ENCODE measurements around the gene ST6GALNAC6. TPM values are rescaled to one million over a fixed set of nuclear protein-coding genes. Genes with fewer than 3 reads are reported as not detected.
A peak's percentile ranks its signal among the peaks of the same experiment; 100 is the strongest.
"Not testable (repeated sequence)": the region's sequence is repeated elsewhere in the genome, so short reads cannot be mapped to it uniquely, and the experiment has no call there.

Gene ST6GALNAC6
- total RNA-seq, 1 experiment from 2014 or later, result 14.8 TPM

GRCh38 chr9:127893392-127893791, 6.0 kb downstream of the ST6GALNAC6 start:
- DNase-seq (ENCODE audit: low spot score), result no peak

GRCh38 chr9:127892831-127893230, 6.6 kb downstream of the ST6GALNAC6 start:
- DNase-seq (ENCODE audit: low spot score), result no peak

GRCh38 chr9:127890053-127890452, 9.3 kb downstream of the ST6GALNAC6 start:
- no peak for DNase-seq (ENCODE audit: low spot score)

- no peak for DNase-seq (ENCODE audit: low spot score)
These were observed 11.6 kb downstream of the ST6GALNAC6 start for GRCh38 chr9:127887792-127888191.

- no peak for DNase-seq (ENCODE audit: low spot score)
These were observed 12.9 kb downstream of the ST6GALNAC6 start for GRCh38 chr9:127886401-127886972.

GRCh38 chr9:127885508-127886281, 13.7 kb downstream of the ST6GALNAC6 start:
- DNase-seq (ENCODE audit: low spot score), result no peak

- no peak for DNase-seq (ENCODE audit: low spot score)
These were observed 14.4 kb downstream of the ST6GALNAC6 start for GRCh38 chr9:127884976-127885490.

GRCh38 chr9:127884427-127884911, 14.9 kb downstream of the ST6GALNAC6 start:
- peak; percentile 68 for DNase-seq (ENCODE audit: low spot score)

GRCh38 chr9:127883959-127884358, 15.4 kb downstream of the ST6GALNAC6 start:
- no peak for DNase-seq (ENCODE audit: low spot score)

GRCh38 chr9:127881715-127882114, 17.7 kb downstream of the ST6GALNAC6 start:
- DNase-seq (ENCODE audit: low spot score), result not testable (repeated sequence)

GRCh38 chr9:127880143-127880542, 19.3 kb downstream of the ST6GALNAC6 start:
- no peak for DNase-seq (ENCODE audit: low spot score)

- DNase-seq (ENCODE audit: low spot score), result no peak
These were observed 20.6 kb downstream of the ST6GALNAC6 start for GRCh38 chr9:127878652-127879390.

GRCh38 chr9:127878001-127878651, 21.3 kb downstream of the ST6GALNAC6 start:
- no peak for DNase-seq (ENCODE audit: low spot score)

- no peak for DNase-seq (ENCODE audit: low spot score)
These were observed 21.8 kb downstream of the ST6GALNAC6 start, which contains the start of gene AK1 for GRCh38 chr9:127877566-127877998. AK1 (minus strand) TSS chr9:127877675; CDS start chr9:127874617, 3,058 bp downstream.

GRCh38 chr9:127876764-127877562, 22.4 kb downstream of the ST6GALNAC6 start:
- no peak for DNase-seq (ENCODE audit: low spot score)

- DNase-seq (ENCODE audit: low spot score), result no peak
These were observed 23.2 kb downstream of the ST6GALNAC6 start for GRCh38 chr9:127876026-127876763.

- no peak for DNase-seq (ENCODE audit: low spot score)
These were observed 24.0 kb downstream of the ST6GALNAC6 start for GRCh38 chr9:127875306-127875966.

- DNase-seq (ENCODE audit: low spot score), result no peak
These were observed 24.8 kb downstream of the ST6GALNAC6 start for GRCh38 chr9:127874301-127875221.
